Endothelial cell of umbilical vein (primary cell): ENCODE data around the gene TMEM82. TPM values are rescaled to one million over a fixed set of nuclear protein-coding genes. Genes with fewer than 3 reads are reported as not detected.

ENCODE experiments used
- BruUV-seq: library from RNA; stranded (reverse); fragments of 400-500 nt; replicated peaks from 2 replicates; lab custom pipeline; 2021; lab: Mats Ljungman, UMichigan
- CTCF ChIA-PET: fragments of 300-600, 350-600 bp; sonication (Branson Sonifier 250); formaldehyde crosslinking; loops from one replicate; lab custom pipeline; 2021; ENCODE audit warnings: antibody characterized with exemption, inconsistent platforms; lab: Charles Lee
- POLR2A ChIA-PET: fragments of 300-600, 350-600 bp; sonication (Branson Sonifier 250); formaldehyde crosslinking; loops from one replicate; lab custom pipeline; 2021; ENCODE audit warnings: antibody characterized with exemption, inconsistent platforms; lab: Charles Lee
- DNase-seq: peaks from one replicate; pipeline ENCODE4 v3.0.0-alpha.2; 2011; ENCODE audit warnings: low read depth, low spot score
- FAIRE-seq: peaks from 2 replicates; lab custom pipeline; 2011; peaks lifted over from hg19 to GRCh38; lab: Jason Lieb, UNC
- H2AFZ ChIP-seq: 2 replicates; pipeline ENCODE4 v1.6.0; 2012; ENCODE audit warnings: low read depth, low read length, control low read depth, inconsistent platforms
- H3K27ac ChIP-seq: 2 replicates; pipeline ENCODE4 v1.5.1; 2011; ENCODE audit warnings: low read depth, mild to moderate bottlenecking, control low read depth, low read length, moderate library complexity; ENCODE audit not compliant: insufficient read depth
- H3K27me3 ChIP-seq, 2 experiments: 2 replicates each; pipeline versions ENCODE4 v1.6.0 to v1.6.1; 2011; ENCODE audit warnings: low read length in 2 of 2, mixed read lengths in 1 of 2; ENCODE audit not compliant: control insufficient read depth in 2 of 2, insufficient read depth in 2 of 2
- H3K36me3 ChIP-seq, 2 experiments: 2 replicates in 1 of 2; 3 replicates in 1 of 2; pipeline ENCODE4 v1.5.1; 2011; ENCODE audit warnings: low read length in 2 of 2, mild to moderate bottlenecking in 1 of 2, moderate library complexity in 1 of 2; ENCODE audit not compliant: control insufficient read depth in 2 of 2, insufficient read depth in 2 of 2; ENCODE audit errors: extremely low read depth in 1 of 2
- H3K4me1 ChIP-seq: 3 replicates; pipeline ENCODE4 v1.5.1; 2011; ENCODE audit warnings: mild to moderate bottlenecking, low read length; ENCODE audit not compliant: control insufficient read depth, insufficient read depth; ENCODE audit errors: extremely low read depth
- H3K4me2 ChIP-seq: 2 replicates; pipeline ENCODE4 v1.6.1; 2011; ENCODE audit warnings: low read length, control low read depth, mixed read lengths; ENCODE audit not compliant: insufficient read depth
- H3K4me3 ChIP-seq, 3 experiments: fragments of 200-600 bp in 1 of 3; sonication (generic), shearing (Covaris generic) in 1 of 3; replicated peaks in 1 of 3; 2 replicates each; pipeline ENCODE4 v1.5.1; 2011 to 2016; ENCODE audit warnings: control low read depth in 3 of 3, low read length in 3 of 3, mild to moderate bottlenecking in 2 of 3, inconsistent platforms in 1 of 3, low read depth in 1 of 3, moderate library complexity in 1 of 3; ENCODE audit not compliant: insufficient read depth in 1 of 3
- H3K79me2 ChIP-seq: 2 replicates; pipeline ENCODE4 v1.6.0; 2012; ENCODE audit warnings: low read length, inconsistent platforms; ENCODE audit not compliant: control insufficient read depth, insufficient read depth
- H3K9ac ChIP-seq: replicated peaks from 2 replicates; pipeline ENCODE3; 2011; ENCODE audit warnings: low read length, control low read depth; ENCODE audit not compliant: insufficient read depth; ENCODE audit errors: extremely low read depth
- H3K9me1 ChIP-seq: replicated peaks from 3 replicates; pipeline ENCODE4 v1.6.0; 2011; ENCODE audit warnings: mild to moderate bottlenecking, low read length; ENCODE audit not compliant: control insufficient read depth, insufficient read depth; ENCODE audit errors: extremely low read depth
- H3K9me3 ChIP-seq: replicated peaks from 2 replicates; pipeline ENCODE4 v1.5.1; 2012; ENCODE audit warnings: low read length, inconsistent platforms; ENCODE audit not compliant: control insufficient read depth, insufficient read depth
- H4K20me1 ChIP-seq: replicated peaks from 2 replicates; pipeline ENCODE3; 2011; ENCODE audit warnings: mild to moderate bottlenecking, low read length; ENCODE audit not compliant: control insufficient read depth, insufficient read depth; ENCODE audit errors: extremely low read depth
- EZH2 ChIP-seq: IDR thresholded peaks from 2 replicates; pipeline ENCODE4 v1.6.1; 2012; ENCODE audit warnings: borderline replicate concordance, low read depth, mild to moderate bottlenecking, moderate library complexity, low read length, inconsistent platforms; ENCODE audit not compliant: severe bottlenecking
- FOS ChIP-seq: IDR thresholded peaks from 2 replicates; pipeline ENCODE4 v1.6.1; 2011; ENCODE audit warnings: mild to moderate bottlenecking, low read length, moderate library complexity, borderline replicate concordance; ENCODE audit not compliant: insufficient read depth
- GATA2 ChIP-seq: IDR thresholded peaks from 2 replicates; pipeline ENCODE4 v1.7.0; 2011; ENCODE audit warnings: low read depth, mild to moderate bottlenecking, moderate library complexity, mixed read lengths, low read length; ENCODE audit not compliant: insufficient read length, insufficient read depth
- JUN ChIP-seq: IDR thresholded peaks from 2 replicates; pipeline ENCODE4 v1.6.1; 2011; ENCODE audit warnings: borderline replicate concordance, low read depth; ENCODE audit not compliant: insufficient read length, insufficient read depth
- MYC ChIP-seq: IDR thresholded peaks from one replicate; pipeline ENCODE4 v1.6.1; 2011; ENCODE audit warnings: mild to moderate bottlenecking, low read depth, low read length
- POLR2A ChIP-seq: IDR thresholded peaks from 2 replicates; pipeline ENCODE4 v1.6.1; 2012; ENCODE audit warnings: low read depth, mild to moderate bottlenecking, control low read depth, low read length
- POLR2AphosphoS5 ChIP-seq: IDR thresholded peaks from 2 replicates; pipeline ENCODE4 v1.6.1; 2012; ENCODE audit warnings: low read depth, mild to moderate bottlenecking, control low read depth, low read length, moderate library complexity; ENCODE audit not compliant: insufficient read depth
- dilution Hi-C: fragments of 300-500 bp; cut with MboI; formaldehyde crosslinking; loops from one replicate; pipeline ENCODE4 v1.15.0; 2019; ENCODE audit warnings: low sequenced_read_pairs; ENCODE audit not compliant: extremely low pct_ligation_motif_present
- intact Hi-C: fragments of 100-400 bp; cut with micrococcal nuclease; formaldehyde crosslinking; loops from one replicate; pipeline ENCODE4 v1.10.0; 2022
- polyA plus RNA-seq, 4 experiments: library from polyadenylated mRNA; depleted of rRNA in 3 of 4; stranded (reverse) in 3 of 4; unstranded in 1 of 4; fragments of >200 nt; gene quantifications; 2 replicates each; pipeline versions ENCODE4 v1.2.1 to v1.2.3, GENCODE V29; 2011 to 2012; ENCODE audit warnings: missing spikeins in 1 of 4
- total RNA-seq: library from RNA; stranded (reverse); gene quantifications from 2 replicates; pipeline ENCODE4 v1.2.3, GENCODE V29; 2021
- TF ChIP-seq, protein P1 (sequence below): IDR thresholded peaks from 2 replicates; pipeline ENCODE4 v1.6.1; 2011; ENCODE audit not compliant: insufficient read depth, insufficient read length
- TF ChIP-seq, protein P2 (sequence below), 2 donors: IDR thresholded peaks; 1 replicate in 1 of 2; 2 replicates in 1 of 2; pipeline ENCODE4 v1.5.1; 2011; ENCODE audit warnings: low read length in 2 of 2, mild to moderate bottlenecking in 2 of 2, moderate library complexity in 2 of 2, control low read depth in 1 of 2, inconsistent platforms in 1 of 2, low read depth in 1 of 2; ENCODE audit not compliant: insufficient read depth in 1 of 2; ENCODE audit errors: extremely low read depth in 1 of 2

The TMEM82 gene
- total and polyA plus RNA-seq, 2 donors (not counting 3 experiments of a cell fraction or from before 2014, with no cell fraction given) = not detected

DNA sequence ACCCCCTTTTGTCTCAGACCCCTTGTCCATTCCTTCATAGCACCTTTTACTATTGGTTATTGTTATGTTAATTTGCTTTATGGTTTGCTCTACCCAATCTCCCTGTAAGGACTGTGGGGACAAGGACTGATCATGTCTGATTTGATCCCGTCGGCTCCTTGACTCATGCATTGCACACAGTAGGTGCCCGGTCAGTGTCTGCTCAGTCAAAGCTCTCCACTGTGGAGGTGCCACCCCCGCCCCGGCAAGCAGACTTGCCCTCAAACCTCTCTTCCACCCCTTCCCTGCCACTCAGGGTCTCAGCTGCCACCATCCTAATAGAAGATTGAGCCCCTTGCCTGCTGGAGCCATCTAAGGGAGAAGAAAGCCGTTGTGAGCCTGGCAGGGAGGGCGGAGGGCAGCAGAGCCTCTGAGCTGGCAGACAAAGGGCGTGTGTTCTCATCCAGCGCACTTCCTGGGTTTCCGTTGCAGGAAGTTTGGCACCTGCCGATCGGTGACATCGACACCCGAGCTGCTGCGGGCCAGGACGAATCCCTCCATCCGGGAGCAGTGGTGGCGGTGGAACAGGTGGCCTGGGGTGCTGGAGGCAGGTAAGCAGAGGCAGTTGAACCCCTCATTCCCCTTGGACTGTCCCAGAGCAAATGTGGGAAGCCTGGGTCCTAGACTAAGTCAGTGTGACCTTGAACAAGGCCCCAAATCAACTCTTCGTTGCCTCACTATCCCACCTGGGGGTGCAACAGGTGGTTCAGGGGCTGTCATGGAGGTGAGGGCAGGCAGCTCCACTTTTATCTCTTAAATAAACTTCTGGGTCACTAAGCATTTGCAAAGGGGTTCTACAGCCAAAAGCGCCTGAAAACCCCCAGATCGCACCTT, 14.1 kb downstream of the TMEM82 start:
- POLR2A ChIA-PET = interaction anchor here (0.5 to 1.0 kb wide), 2 partner anchors 9 to 25 kb away, joined by 3 to 5 read pairs; no protein-coding TSS in a partner anchor
- CTCF ChIA-PET = interaction anchor here (0.7 to 2.2 kb wide), 3 partner anchors 9 to 15 kb away, joined by 3 to 15 read pairs (median 3); no protein-coding TSS in a partner anchor
- peak; percentile 79 for FAIRE-seq
- Histone ChIP-seq H3K9me3 (no peaks in the 10 kb centered on the region), H2AFZ (peak overlapping the region; percentile 9), H3K4me1 (peaks cover 31% of the 10 kb centered on the region), H4K20me1 (no peaks in the 10 kb centered on the region), H3K27ac (peak overlapping the region; percentile 73), H3K27me3 (no peaks in the 10 kb centered on the region), H3K79me2 (peaks cover 28% of the 10 kb centered on the region), H3K9me1 (no peaks in the 10 kb centered on the region), H3K36me3 (no peaks in the 10 kb centered on the region), H3K4me3 (no peak overlapping the region), H3K9ac (peak overlapping the region; percentile 28), H3K4me2 (peak overlapping the region; percentile 22)
- peak; percentile 22 for TF ChIP-seq GATA2
- TF ChIP-seq FOS = peak; percentile 6
- no peak for TF ChIP-seq EZH2
- peak; percentile 25 for TF ChIP-seq POLR2AphosphoS5
- dilution Hi-C loops (no loop called here), intact Hi-C loops (no loop called here)
- DNase-seq = peak; percentile 47
- BruUV-seq = no TSS peak

DNA sequence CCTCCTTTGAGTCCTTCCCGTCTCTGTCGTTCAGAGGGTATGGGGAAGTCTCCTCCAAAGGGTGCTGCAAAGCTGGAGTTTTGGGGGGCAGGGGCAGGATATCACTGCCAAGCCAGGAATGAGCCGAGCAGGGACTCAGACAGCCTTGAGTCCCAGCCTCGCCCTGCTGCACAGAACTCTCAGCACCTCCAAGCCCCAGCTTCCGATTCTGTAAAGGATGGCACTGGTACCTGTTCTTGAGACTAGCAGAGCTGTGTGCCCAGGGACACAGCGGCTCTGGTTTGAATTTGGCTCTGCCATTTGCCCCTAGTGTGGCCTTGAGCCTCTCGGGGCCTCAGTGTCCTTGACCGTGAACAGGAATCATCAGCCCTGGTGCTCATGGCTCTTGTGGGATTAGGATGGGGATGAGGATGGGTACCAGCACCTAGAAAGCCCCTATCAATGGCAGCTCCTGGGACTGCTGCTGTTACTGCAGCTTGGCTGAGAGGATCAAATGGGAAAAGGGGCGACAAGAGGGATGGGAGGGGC, 14.8 kb downstream of the TMEM82 start:
- no peak for FAIRE-seq
- intact Hi-C loops = no loop called here
- no TSS peak for BruUV-seq

More for the DNA sequence above, 14.8 kb downstream of the TMEM82 start:
- no peak for TF ChIP-seq JUN
- no peak for TF ChIP-seq FOS
- no peak for TF ChIP-seq POLR2A
- no peak for TF ChIP-seq MYC
- TF ChIP-seq POLR2AphosphoS5 = no peak
- no peak for TF ChIP-seq GATA2
- no peak for TF ChIP-seq EZH2
- TF ChIP-seq, protein P1, sequence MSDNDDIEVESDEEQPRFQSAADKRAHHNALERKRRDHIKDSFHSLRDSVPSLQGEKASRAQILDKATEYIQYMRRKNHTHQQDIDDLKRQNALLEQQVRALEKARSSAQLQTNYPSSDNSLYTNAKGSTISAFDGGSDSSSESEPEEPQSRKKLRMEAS = no peak
- TF ChIP-seq, protein P2, sequence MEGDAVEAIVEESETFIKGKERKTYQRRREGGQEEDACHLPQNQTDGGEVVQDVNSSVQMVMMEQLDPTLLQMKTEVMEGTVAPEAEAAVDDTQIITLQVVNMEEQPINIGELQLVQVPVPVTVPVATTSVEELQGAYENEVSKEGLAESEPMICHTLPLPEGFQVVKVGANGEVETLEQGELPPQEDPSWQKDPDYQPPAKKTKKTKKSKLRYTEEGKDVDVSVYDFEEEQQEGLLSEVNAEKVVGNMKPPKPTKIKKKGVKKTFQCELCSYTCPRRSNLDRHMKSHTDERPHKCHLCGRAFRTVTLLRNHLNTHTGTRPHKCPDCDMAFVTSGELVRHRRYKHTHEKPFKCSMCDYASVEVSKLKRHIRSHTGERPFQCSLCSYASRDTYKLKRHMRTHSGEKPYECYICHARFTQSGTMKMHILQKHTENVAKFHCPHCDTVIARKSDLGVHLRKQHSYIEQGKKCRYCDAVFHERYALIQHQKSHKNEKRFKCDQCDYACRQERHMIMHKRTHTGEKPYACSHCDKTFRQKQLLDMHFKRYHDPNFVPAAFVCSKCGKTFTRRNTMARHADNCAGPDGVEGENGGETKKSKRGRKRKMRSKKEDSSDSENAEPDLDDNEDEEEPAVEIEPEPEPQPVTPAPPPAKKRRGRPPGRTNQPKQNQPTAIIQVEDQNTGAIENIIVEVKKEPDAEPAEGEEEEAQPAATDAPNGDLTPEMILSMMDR (IDR thresholded peaks at IDR 0.05; ENCODE audit: extremely low read depth in 1 of 2, insufficient read depth in 1 of 2, low read depth in 1 of 2, low read length in 2 of 2) = no peak
- Histone ChIP-seq H3K27ac (peak overlapping the region; percentile 73), H4K20me1 (no peaks in the 10 kb centered on the region), H3K9me1 (no peaks in the 10 kb centered on the region), H3K4me3 (no peak overlapping the region), H3K36me3 (no peaks in the 10 kb centered on the region), H3K4me1 (peaks cover 38% of the 10 kb centered on the region), H3K79me2 (peaks cover 35% of the 10 kb centered on the region), H3K9ac (peak overlapping the region; percentile 21), H2AFZ (no peak overlapping the region), H3K4me2 (peak overlapping the region; percentile 62), H3K9me3 (no peaks in the 10 kb centered on the region), H3K27me3 (no peaks in the 10 kb centered on the region)
- no peak for DNase-seq
- ChIA-PET CTCF (interaction anchor here (0.7 to 2.2 kb wide), 2 partner anchors 13 to 16 kb away, joined by 3 to 15 read pairs; no protein-coding TSS in a partner anchor), POLR2A (interaction anchor here (0.5 to 1.0 kb wide), 3 partner anchors 9 to 16 kb away, joined by 3 read pairs; no protein-coding TSS in a partner anchor)
- dilution Hi-C loops = no loop called here
